ENCODE data around the gene NR2F1-AS1. TPM values are rescaled to one million over a fixed set of nuclear protein-coding genes. Genes with fewer than 3 reads are reported as not detected.

Gene NR2F1-AS1
- total and polyA plus RNA-seq, 5 donors = 7.8 to 13.2 (median 10.9) TPM

DNA sequence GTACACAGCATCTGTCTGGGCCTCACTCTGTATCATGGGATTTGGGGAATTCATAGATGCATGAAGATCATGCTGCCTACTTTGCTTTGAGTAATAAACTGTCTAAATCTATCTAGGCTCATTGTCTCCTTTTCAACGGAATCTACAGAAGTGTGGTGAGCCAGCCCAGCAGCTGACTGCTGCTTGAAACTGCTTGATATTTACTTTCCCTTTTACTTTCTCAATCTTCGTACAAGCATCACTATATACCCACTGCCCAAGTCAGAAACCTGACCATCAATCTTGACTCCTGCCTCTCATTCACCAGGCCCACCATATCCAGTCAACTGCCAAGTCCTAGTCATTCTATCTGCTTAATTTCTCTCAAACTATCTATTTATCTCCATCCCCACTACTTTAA, 142.9 kb downstream of the NR2F1-AS1 start:
- no peaks in the 10 kb centered on the region for H3K9me3 ChIP-seq (ENCODE audit: control insufficient read depth, low read length)
- ATAC-seq = no peak
- 83% methylated on average over 2 of the region's 2 CpGs for WGBS

DNA sequence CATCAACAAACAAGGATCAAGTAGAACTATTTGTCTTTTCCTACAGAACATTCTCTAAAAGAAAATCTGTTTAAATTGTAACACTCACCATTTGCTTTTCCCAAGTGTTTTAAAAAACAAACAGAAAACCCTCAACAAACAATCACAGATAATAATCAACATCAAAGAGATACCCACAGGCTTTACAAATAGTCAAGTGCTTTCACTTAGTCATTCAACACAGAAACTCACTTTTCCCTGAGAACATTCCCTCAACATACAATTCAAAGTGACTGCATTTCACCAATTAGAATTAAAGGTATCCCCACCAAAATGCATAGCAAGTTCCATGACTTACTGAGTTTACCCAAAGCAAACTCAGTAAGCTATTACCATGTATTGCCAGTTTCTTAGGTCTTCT, 144.9 kb downstream of the NR2F1-AS1 start:
- no peak for DNase-seq
- ATAC-seq = no peak
- Histone ChIP-seq H3K4me1 (ENCODE audit: control insufficient read depth, insufficient read depth, low read length) (no peaks in the 10 kb centered on the region), H3K4me3 (ENCODE audit: low read length) (no peak overlapping the region), H3K27ac (ENCODE audit: low read length) (no peak overlapping the region), H3K27me3 (ENCODE audit: control insufficient read depth, insufficient read depth) (no peaks in the 10 kb centered on the region), H3K9me3 (ENCODE audit: control insufficient read depth, low read length) (no peaks in the 10 kb centered on the region)
- intact Hi-C loops (cut with DNase I) = no loop called here

More for the DNA sequence above, 142.9 kb downstream of the NR2F1-AS1 start:
- Histone ChIP-seq H3K4me1 (ENCODE audit: control insufficient read depth, insufficient read depth, low read length) (no peaks in the 10 kb centered on the region), H3K27me3 (ENCODE audit: control insufficient read depth, insufficient read depth) (no peaks in the 10 kb centered on the region), H3K27ac (ENCODE audit: low read length) (no peak overlapping the region), H3K4me3 (ENCODE audit: low read length) (no peak overlapping the region)
- DNase-seq = no peak
- intact Hi-C loops (cut with DNase I) = no loop called here

DNA sequence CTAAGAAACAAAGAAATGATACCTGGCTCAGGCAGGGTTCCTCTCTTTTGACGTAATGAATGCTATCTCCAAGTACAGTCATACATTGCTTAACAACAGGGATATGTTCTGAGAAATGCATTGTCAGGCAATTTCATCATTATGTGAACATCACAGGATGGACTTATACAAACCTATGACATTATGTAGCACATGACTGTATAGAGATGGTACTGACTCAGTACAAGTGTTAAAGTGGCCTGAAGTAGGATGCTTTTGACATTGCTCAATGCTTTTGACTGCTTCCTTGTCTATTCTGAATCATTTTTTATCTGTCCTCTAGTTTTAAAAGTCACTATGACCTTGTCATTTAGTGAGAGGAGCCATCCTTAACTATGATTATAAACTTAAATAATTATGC, 147.6 kb downstream of the NR2F1-AS1 start:
- H3K27me3 ChIP-seq (ENCODE audit: control insufficient read depth, insufficient read depth) = no peaks in the 10 kb centered on the region
- no peak overlapping the region for H3K27ac ChIP-seq (ENCODE audit: low read length)
- DNase-seq (no peak), ATAC-seq (no peak)
- H3K9me3 ChIP-seq (ENCODE audit: control insufficient read depth, low read length) = no peaks in the 10 kb centered on the region
- WGBS = 89% methylated on average over 1 of the region's 1 CpG
- intact Hi-C loops (cut with DNase I) = no loop called here
- H3K4me1 ChIP-seq (ENCODE audit: control insufficient read depth, insufficient read depth, low read length) = no peaks in the 10 kb centered on the region
- no peak overlapping the region for H3K4me3 ChIP-seq (ENCODE audit: low read length)

DNA sequence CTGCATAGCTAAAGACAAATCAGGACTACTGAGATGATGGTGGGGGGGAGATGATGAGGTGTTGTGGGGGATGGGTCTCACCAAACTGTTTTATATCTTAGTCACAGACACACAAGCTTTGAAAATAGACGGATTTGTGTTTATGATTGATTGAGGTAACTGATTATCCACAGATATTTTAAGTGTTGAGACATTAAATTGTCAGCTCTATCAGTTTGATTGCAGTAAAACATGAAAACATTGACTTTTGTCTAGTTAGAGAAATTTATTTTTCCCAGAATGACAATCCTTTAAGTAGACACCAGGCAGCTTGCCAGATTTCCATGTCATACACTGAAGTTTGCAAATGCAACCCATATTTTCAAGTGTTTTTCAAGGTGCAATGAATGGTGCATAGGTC, 149.8 kb downstream of the NR2F1-AS1 start:
- 42% methylated on average over 1 of the region's 1 CpG for WGBS
- intact Hi-C loops (cut with DNase I) = no loop called here
- ATAC-seq (no peak), DNase-seq (no peak)
- H3K27ac ChIP-seq (ENCODE audit: low read length) = no peak overlapping the region
- no peak overlapping the region for H3K4me3 ChIP-seq (ENCODE audit: low read length)
- H3K9me3 ChIP-seq (ENCODE audit: control insufficient read depth, low read length) = no peaks in the 10 kb centered on the region
- H3K27me3 ChIP-seq (ENCODE audit: control insufficient read depth, insufficient read depth) = no peaks in the 10 kb centered on the region
- H3K4me1 ChIP-seq (ENCODE audit: control insufficient read depth, insufficient read depth, low read length) = no peaks in the 10 kb centered on the region

DNA sequence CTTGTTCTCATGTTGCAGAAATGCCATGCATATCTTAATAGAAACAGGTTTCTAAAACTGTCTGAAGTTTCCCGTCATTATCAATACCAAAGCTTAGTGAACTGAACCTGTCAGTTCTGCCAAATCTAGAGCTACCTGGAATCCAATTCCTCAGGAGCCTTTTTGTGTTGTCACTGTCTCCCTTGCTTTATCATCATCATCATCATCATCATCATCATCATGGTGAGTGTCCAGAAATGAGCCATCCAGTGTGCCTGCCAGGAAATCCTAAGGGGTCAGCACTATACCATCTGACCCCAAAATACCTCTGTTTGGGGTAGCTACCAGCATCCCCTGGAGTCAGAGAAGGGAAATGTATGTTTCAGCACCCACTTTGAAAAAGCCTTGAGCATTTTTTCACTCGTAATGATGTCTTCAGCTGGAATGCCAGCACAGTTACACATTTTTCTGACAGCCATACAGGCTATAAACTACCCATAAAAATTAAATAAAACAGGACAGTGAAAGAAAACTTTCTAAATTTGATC, 150.3 kb downstream of the NR2F1-AS1 start:
- Histone ChIP-seq H3K4me3 (ENCODE audit: low read length) (no peak overlapping the region), H3K27me3 (ENCODE audit: control insufficient read depth, insufficient read depth) (no peaks in the 10 kb centered on the region), H3K27ac (ENCODE audit: low read length) (no peak overlapping the region), H3K4me1 (ENCODE audit: control insufficient read depth, insufficient read depth, low read length) (no peaks in the 10 kb centered on the region), H3K9me3 (ENCODE audit: control insufficient read depth, low read length) (no peaks in the 10 kb centered on the region)
- DNase-seq (no peak), ATAC-seq (no peak)
- intact Hi-C loops (cut with DNase I) = no loop called here
- 73% methylated on average over 2 of the region's 2 CpGs for WGBS

DNA sequence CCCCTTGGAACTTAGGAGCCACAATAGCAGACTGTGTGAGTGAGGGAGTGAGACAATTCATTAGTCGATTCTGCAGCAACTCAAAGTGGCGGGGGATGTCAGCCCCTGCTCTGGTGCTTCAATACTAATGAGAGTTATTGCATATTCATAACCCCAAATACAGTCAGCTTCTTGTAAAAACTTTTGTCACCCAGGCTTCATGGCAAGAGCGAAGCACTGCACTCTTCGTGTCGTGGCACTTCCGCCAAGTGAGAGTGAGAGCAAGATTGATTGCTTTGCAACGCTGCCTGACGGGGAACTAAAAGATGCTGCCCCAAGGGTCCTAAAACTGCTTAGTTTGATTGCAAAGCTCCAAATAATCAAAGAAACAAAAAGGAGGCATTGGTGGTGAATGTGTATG, 150.9 kb downstream of the NR2F1-AS1 start:
- Histone ChIP-seq H3K27me3 (ENCODE audit: control insufficient read depth, insufficient read depth) (no peaks in the 10 kb centered on the region), H3K4me3 (ENCODE audit: low read length) (no peak overlapping the region), H3K9me3 (ENCODE audit: control insufficient read depth, low read length) (no peaks in the 10 kb centered on the region), H3K27ac (ENCODE audit: low read length) (no peak overlapping the region), H3K4me1 (ENCODE audit: control insufficient read depth, insufficient read depth, low read length) (no peaks in the 10 kb centered on the region)
- 65% methylated on average over 8 of the region's 8 CpGs for WGBS
- DNase-seq = no peak
- intact Hi-C loops (cut with DNase I) = no loop called here
- ATAC-seq = no peak

DNA sequence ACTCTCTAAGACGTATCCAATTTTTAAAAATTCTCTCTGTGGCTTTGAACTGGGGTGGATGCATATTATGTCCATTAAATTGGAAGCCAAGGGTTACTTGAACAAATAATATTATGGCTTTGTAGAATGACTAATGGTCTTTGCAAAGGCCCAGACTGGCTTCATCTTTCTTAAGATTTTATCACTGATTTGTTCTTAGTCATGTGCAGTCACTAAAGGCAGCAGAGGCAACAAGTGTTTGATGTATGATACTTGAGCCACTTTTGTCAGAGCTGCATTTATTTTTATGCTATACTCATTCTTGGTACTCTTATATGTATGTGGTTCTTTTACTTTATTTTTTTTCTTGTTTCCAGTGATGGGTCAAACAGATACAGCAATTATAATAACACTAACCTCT, 152.2 kb downstream of the NR2F1-AS1 start:
- ATAC-seq = no peak

DNA sequence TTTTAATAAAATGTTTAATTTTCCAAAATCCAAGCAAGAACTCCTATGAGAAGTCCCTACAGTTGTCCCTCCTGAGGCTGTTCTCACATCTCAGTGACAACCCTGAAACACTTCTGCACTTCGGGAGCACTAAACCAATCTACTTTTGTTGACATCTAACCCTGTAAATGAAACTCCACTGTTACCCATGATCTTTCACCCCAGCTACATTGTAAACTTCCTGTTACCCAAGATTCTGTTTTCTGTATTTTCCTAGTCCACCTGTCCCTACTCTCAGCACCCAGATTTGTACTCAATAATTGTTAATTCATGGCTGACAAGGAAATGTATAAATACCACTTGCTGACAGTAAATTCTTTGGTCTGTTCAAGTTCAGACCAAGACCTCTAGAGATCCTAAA, 153.7 kb downstream of the NR2F1-AS1 start:
- ATAC-seq (no peak), DNase-seq (no peak)
- Histone ChIP-seq H3K9me3 (ENCODE audit: control insufficient read depth, low read length) (no peaks in the 10 kb centered on the region), H3K27ac (ENCODE audit: low read length) (no peak overlapping the region), H3K4me3 (ENCODE audit: low read length) (no peak overlapping the region), H3K4me1 (ENCODE audit: control insufficient read depth, insufficient read depth, low read length) (no peaks in the 10 kb centered on the region), H3K27me3 (ENCODE audit: control insufficient read depth, insufficient read depth) (no peaks in the 10 kb centered on the region)
- 60% methylated on average over 1 of the region's 1 CpG for WGBS
- intact Hi-C loops (cut with DNase I) = no loop called here

More for the DNA sequence above, 152.2 kb downstream of the NR2F1-AS1 start:
- no peak for DNase-seq
- Histone ChIP-seq H3K4me1 (ENCODE audit: control insufficient read depth, insufficient read depth, low read length) (no peaks in the 10 kb centered on the region), H3K27ac (ENCODE audit: low read length) (no peak overlapping the region), H3K4me3 (ENCODE audit: low read length) (no peak overlapping the region), H3K9me3 (ENCODE audit: control insufficient read depth, low read length) (no peaks in the 10 kb centered on the region), H3K27me3 (ENCODE audit: control insufficient read depth, insufficient read depth) (no peaks in the 10 kb centered on the region)
- intact Hi-C loops (cut with DNase I) = no loop called here
- WGBS = 85% methylated on average over 1 of the region's 1 CpG

DNA sequence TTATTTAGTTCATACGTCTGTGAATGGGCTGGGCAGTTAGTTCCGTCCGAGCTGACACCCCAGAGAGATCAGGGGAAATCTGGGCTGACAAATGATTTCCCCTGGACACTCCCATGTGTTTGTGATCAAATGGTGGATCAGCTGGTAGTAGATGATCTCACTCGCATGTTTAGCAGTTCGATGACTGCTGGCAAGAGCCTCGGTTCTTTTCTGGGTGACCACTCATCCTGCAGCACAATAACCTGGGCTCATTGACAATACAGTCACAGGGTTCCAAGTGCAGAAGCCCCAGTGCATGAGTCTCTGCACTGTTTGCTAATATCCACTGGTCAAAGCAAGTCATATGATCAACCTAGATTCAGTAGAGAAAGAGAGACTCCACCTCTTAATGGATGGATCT, 155.9 kb downstream of the NR2F1-AS1 start:
- WGBS = 59% methylated on average over 6 of the region's 6 CpGs
- no peak overlapping the region for H3K4me3 ChIP-seq (ENCODE audit: low read length)
- no peak for ATAC-seq
- H3K9me3 ChIP-seq (ENCODE audit: control insufficient read depth, low read length) = no peaks in the 10 kb centered on the region
- no peaks in the 10 kb centered on the region for H3K27me3 ChIP-seq (ENCODE audit: control insufficient read depth, insufficient read depth)
- DNase-seq = no peak
- no peak overlapping the region for H3K27ac ChIP-seq (ENCODE audit: low read length)
- no peaks in the 10 kb centered on the region for H3K4me1 ChIP-seq (ENCODE audit: control insufficient read depth, insufficient read depth, low read length)
- intact Hi-C loops (cut with DNase I) = no loop called here

DNA sequence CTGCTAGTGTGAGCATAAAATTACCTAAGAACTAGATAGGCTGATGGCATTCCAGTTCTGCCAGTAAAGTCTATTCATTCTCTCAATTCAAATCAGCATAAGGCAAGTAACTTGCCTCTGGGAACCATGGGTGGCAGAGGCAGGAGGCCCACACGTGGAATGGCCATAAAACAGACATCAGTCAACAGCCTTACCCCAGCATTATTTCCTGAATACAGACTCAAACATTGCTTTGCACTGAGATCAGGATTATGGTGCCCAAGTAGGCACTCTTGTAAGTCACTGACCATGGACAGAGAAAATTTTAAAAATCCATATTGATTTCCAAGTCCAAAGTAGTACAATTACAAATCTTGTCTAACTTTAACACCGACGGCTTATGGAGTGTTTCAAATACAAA, 157.7 kb downstream of the NR2F1-AS1 start:
- intact Hi-C loops (cut with DNase I) = no loop called here
- H3K4me3 ChIP-seq (ENCODE audit: low read length) = no peak overlapping the region
- no peaks in the 10 kb centered on the region for H3K4me1 ChIP-seq (ENCODE audit: control insufficient read depth, insufficient read depth, low read length)
- H3K27ac ChIP-seq (ENCODE audit: low read length) = no peak overlapping the region
- H3K9me3 ChIP-seq (ENCODE audit: control insufficient read depth, low read length) = no peaks in the 10 kb centered on the region
- 83% methylated on average over 3 of the region's 3 CpGs for WGBS
- no peaks in the 10 kb centered on the region for H3K27me3 ChIP-seq (ENCODE audit: control insufficient read depth, insufficient read depth)
- DNase-seq (no peak), ATAC-seq (no peak)

DNA sequence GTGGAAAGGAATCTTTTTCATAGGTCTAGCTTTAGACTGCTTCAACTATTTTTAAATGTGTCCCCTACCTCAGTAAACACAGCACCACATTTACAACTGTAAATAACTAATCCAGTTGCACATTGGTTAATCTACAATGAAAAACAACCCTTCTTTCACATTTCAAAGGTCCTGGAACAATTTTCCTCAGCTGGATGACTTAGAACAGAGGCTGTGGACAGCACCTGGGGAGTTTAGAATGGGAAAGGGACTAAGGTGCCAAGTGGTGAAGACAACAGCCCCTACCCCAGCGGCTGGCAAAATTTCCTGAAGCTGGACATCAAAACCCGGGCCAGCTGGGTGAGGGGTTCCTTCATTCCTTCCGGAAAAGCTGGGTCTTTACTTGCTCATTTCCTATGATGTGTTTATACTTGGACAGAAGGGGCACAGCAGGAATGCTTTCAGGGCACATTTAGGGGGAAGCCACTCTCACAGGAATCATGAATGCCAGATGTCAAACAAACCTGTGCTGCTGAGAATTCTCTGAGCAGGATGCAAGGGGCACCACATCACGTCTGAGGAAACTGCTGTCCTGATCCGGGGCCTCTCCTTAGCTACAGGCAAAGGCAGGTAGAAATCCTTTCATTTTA, 158.3 kb downstream of the NR2F1-AS1 start:
- no peak overlapping the region for H3K27ac ChIP-seq (ENCODE audit: low read length)
- ATAC-seq (no peak), DNase-seq (no peak)
- no peaks in the 10 kb centered on the region for H3K4me1 ChIP-seq (ENCODE audit: control insufficient read depth, insufficient read depth, low read length)
- intact Hi-C loops (cut with DNase I) = no loop called here
- no peaks in the 10 kb centered on the region for H3K27me3 ChIP-seq (ENCODE audit: control insufficient read depth, insufficient read depth)
- no peaks in the 10 kb centered on the region for H3K9me3 ChIP-seq (ENCODE audit: control insufficient read depth, low read length)
- 59% methylated on average over 5 of the region's 5 CpGs for WGBS
- H3K4me3 ChIP-seq (ENCODE audit: low read length) = no peak overlapping the region

DNA sequence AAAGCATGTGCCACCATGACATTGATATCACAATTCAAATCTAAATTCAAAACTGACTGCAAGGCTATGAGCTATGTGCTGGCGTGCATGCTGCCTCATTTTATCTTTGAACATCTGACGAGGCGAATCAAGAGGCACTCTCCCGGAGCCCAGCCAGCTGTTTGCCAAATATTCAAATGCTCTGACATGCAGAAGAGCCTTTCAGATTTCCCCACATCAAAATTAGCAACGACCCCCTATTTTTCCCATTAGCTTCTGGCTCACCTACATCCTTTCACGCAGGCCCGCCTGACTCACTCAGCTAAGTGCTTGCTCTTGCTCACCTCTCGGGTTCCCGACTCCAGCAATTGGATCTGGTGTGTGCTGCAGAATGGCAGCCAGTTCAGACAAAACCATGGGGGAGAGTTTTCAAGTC, 159.0 kb downstream of the NR2F1-AS1 start:
- WGBS = 75% methylated on average over 9 of the region's 9 CpGs
- Histone ChIP-seq H3K27ac (ENCODE audit: low read length) (no peak overlapping the region), H3K4me1 (ENCODE audit: control insufficient read depth, insufficient read depth, low read length) (no peaks in the 10 kb centered on the region), H3K9me3 (ENCODE audit: control insufficient read depth, low read length) (no peaks in the 10 kb centered on the region), H3K27me3 (ENCODE audit: control insufficient read depth, insufficient read depth) (no peaks in the 10 kb centered on the region), H3K4me3 (ENCODE audit: low read length) (no peak overlapping the region)
- intact Hi-C loops (cut with DNase I) = no loop called here
- no peak for DNase-seq
- no peak for ATAC-seq

Measured in right cardiac atrium (tissue), 5 donors.